ENCODE measurements around the gene ZMIZ1. TPM values are rescaled to one million over a fixed set of nuclear protein-coding genes. Genes with fewer than 3 reads are reported as not detected.

ZMIZ1 gene
- total and polyA plus RNA-seq, 2 experiments from 2014 or later: 48.2 to 78.8 TPM

DNA sequence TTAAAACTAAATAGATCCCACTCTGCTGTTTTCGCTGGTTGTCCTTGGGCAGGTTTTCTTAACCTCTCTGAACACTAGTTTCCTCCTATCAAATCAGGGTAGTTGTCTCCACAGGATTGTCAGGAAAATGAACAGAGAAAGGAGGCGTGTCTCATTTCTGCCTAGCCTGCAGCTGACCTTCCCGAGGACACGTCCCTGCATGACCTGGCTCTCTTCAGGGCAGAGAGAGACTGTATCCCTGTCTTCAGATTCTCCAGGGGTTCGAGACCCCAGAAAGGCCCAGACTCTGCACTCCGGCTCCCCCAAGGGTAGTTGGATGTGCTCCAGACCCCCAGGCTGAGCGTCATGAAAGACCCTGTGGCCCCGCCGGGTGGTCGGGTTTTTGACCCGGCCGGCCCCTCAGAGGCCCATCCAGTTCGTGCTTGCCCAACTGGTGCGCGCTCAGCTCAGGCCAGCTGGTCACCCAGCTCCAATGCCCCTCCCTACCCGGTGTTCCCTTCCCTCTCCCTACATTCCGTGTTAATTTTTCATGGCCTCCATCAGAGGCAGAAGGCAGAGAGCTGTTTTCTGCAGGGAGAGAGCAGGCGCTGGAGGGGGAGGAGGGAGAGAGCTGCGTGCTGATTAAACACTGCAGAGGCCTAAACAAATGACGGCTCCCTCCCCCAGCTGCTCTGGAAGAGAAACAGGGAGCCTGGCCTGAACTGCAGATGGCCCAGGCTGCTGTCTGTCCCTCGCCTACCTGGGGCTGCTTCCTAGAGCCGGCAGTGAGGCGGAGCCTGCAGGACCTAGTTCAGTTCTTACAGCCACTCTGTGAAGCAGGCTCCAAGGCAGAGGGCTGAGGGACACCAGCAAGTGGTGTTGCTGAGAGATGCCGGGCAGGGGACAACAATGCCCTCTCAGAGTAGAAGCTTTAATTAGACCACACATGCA lies 192.3 kb downstream of the ZMIZ1 start:
- DNase-seq (ENCODE audit: low read depth in 1 of 2, low spot score in 1 of 2): peak; percentile 50 to 59
- H3K4me3 ChIP-seq: no peak overlapping the region
- H3K27me3 ChIP-seq: no peaks in the 10 kb centered on the region
- peak overlapping the region; percentile 78 for H3K27ac ChIP-seq
- peaks cover 43% of the 10 kb centered on the region for H3K4me1 ChIP-seq (ENCODE audit: low read depth)
- no peaks in the 10 kb centered on the region for H3K9me3 ChIP-seq (ENCODE audit: low read depth)
- H3K36me3 ChIP-seq: peaks cover 3% of the 10 kb centered on the region
- TF ChIP-seq CTCF (IDR thresholded peaks at IDR 0.05; ENCODE audit: low read depth, low read length): no peak

DNA sequence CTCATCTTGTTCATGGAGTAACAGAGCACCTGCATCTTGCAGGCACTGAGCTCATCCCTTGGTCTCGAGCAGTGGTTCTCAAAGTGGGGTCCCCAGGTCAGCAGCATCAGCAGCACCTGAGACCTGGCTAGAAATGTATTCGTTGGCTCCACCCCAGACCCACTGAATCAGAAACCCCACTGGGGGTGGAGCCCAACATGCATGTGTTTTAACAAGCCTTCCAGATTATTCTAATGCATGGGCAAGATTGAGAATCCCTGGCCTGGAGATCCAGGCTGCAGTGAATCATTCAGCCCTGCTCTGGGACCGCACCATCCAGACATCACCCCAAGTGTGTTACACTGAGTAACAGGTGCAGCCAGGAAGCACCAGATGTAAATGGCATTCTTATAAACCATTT lies 193.4 kb downstream of the ZMIZ1 start:
- DNase-seq (ENCODE audit: low read depth in 1 of 2, low spot score in 1 of 2): no peak
- H3K4me1 ChIP-seq (ENCODE audit: low read depth): peaks cover 43% of the 10 kb centered on the region
- peak overlapping the region; percentile 78 for H3K27ac ChIP-seq
- no peaks in the 10 kb centered on the region for H3K9me3 ChIP-seq (ENCODE audit: low read depth)
- H3K36me3 ChIP-seq: no peaks in the 10 kb centered on the region
- no peaks in the 10 kb centered on the region for H3K27me3 ChIP-seq
- H3K4me3 ChIP-seq: no peak overlapping the region
- no peak for TF ChIP-seq CTCF (IDR thresholded peaks at IDR 0.05; ENCODE audit: low read depth, low read length)

DNA sequence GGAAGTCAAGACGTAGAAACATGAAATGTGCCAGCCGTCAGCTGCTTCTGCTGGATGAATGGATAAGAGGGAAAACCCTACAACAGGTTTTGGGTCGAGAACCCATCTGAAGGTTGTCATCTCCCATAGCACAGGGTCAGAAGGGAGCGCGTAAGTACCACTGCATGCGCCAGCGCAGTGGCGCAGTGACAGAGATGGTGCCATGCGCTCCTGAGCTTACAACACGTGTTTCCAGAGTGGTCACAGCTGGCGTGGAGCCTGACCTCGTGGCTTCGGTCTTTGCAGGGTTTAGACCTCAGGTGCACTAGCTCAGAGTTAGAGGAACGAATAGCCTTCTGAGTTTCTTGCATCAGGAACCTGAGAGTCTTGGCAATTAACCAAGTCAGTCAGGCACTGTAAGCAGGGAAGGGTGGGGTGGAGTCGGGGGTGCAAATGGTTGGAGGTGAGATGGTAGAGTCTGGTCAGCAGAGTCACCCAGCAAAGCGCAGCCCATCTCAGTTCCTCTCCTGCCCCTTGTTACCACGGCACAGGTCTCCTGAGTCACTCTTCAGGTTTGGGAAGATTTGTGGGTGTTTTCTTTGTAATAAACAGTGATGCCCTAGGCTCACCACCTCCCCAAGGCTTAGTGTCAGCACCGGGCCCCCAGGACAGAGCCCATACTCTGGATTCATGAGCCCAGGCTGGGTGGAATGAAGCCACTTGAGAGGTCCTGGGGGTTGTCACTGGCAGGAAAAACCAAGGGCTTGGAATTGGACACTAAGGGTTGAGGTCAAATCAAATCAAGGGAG lies 194.4 kb downstream of the ZMIZ1 start:
- Histone ChIP-seq H3K4me1 (ENCODE audit: low read depth) (peaks cover 43% of the 10 kb centered on the region), H3K27me3 (no peaks in the 10 kb centered on the region), H3K36me3 (peaks cover 3% of the 10 kb centered on the region), H3K27ac (no peak overlapping the region), H3K9me3 (ENCODE audit: low read depth) (no peaks in the 10 kb centered on the region), H3K4me3 (no peak overlapping the region)
- DNase-seq (ENCODE audit: low read depth in 1 of 2, low spot score in 1 of 2): no peak
- TF ChIP-seq CTCF (IDR thresholded peaks at IDR 0.05; ENCODE audit: low read depth, low read length): no peak

DNA sequence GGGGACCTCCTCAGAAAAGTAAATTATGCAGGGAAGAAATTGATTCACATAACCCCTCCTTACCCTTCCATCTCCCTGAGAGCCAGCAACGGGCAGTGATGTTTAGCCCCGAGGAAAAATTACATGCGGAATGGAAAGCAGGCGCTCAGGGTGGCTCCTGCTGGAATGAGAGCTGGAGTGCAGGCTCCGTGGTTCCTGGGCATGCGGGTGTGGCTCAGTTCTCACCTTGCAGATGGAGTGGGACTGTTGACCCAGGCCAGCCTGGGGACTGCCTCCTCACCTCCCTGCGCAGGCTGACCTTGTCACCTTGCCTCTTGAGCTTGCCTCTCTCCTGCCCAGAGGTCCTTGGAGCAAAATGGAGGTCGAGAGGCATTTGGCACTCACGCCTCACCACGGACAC lies 195.2 kb downstream of the ZMIZ1 start:
- Histone ChIP-seq H3K36me3 (peaks cover 7% of the 10 kb centered on the region), H3K4me3 (no peak overlapping the region), H3K4me1 (ENCODE audit: low read depth) (peaks cover 43% of the 10 kb centered on the region), H3K27ac (no peak overlapping the region), H3K9me3 (ENCODE audit: low read depth) (no peaks in the 10 kb centered on the region), H3K27me3 (no peaks in the 10 kb centered on the region)
- TF ChIP-seq CTCF (IDR thresholded peaks at IDR 0.05; ENCODE audit: low read depth, low read length): no peak
- no peak for DNase-seq (ENCODE audit: low read depth in 1 of 2, low spot score in 1 of 2)

DNA sequence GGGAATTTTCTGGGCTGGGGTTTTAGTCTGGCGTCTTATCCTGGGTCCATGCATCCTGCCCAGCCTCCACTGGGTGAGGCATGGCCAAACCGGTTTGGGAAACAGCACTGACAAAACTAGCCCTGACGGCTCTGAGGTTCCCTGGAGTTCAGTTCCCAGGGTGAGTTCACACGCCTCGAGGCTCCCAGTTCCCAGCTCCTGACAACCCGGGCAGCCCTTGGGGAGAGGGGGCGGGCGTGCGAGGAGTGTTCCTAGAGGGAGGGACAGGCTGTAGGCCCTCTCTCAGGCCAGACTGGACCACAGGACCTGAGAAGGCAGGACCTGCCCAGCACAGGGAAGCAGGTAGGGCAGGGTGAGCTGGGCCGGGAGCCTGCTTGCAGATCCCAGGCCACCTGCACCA lies 196.2 kb downstream of the ZMIZ1 start:
- H3K27me3 ChIP-seq: no peaks in the 10 kb centered on the region
- no peak overlapping the region for H3K4me3 ChIP-seq
- TF ChIP-seq CTCF (IDR thresholded peaks at IDR 0.05; ENCODE audit: low read depth, low read length): no peak
- no peak overlapping the region for H3K27ac ChIP-seq
- H3K36me3 ChIP-seq: peaks cover 7% of the 10 kb centered on the region
- no peak for DNase-seq (ENCODE audit: low read depth in 1 of 2, low spot score in 1 of 2)
- H3K9me3 ChIP-seq (ENCODE audit: low read depth): no peaks in the 10 kb centered on the region
- peaks cover 43% of the 10 kb centered on the region for H3K4me1 ChIP-seq (ENCODE audit: low read depth)

Data from cardiac muscle cell (in vitro differentiated cells and primary cell).